Measurements from ENCODE around the gene SLC46A3. TPM values are rescaled to one million over a fixed set of nuclear protein-coding genes. Genes with fewer than 3 reads are reported as not detected.
A peak's percentile ranks its signal among the peaks of the same experiment; 100 is the strongest.

The SLC46A3 gene
- total and polyA plus RNA-seq, 2 of the 13 experiments (the other 11 are each of a cell fraction or from before 2014, with no cell fraction given) = not detected

GRCh38 chr13:28657784-28658538 lies 60.8 kb downstream of the SLC46A3 start:
- H3K9ac ChIP-seq (ENCODE audit: insufficient read depth, low read depth, low read length) = peak overlapping the region; percentile 87
- no peak for ATAC-seq
- H4K20me1 ChIP-seq (ENCODE audit: insufficient read depth, low read length) = 0 out of 2 replicates have a peak, but pooled peaks cover 7% of the 10 kb centered on the region
- intact Hi-C loops (cut with micrococcal nuclease; ENCODE audit: unreplicated experiment) (no loop called here), in situ Hi-C loops (cut with HindIII; ENCODE audit: extremely low pct_ligation_motif_present, low pct_unique_long_range_greater_than_20kb) (no loop called here)
- H3K27ac ChIP-seq (ENCODE audit: extremely low read length, insufficient read depth, low read length) = peak overlapping the region; percentile 72
- peaks cover 57% of the 10 kb centered on the region for H3K79me2 ChIP-seq (ENCODE audit: insufficient read depth, low read length)
- H3K27me3 ChIP-seq (ENCODE audit: control insufficient read depth in 1 of 2, insufficient read depth in 2 of 2, low read length in 2 of 2) = no peaks in the 10 kb centered on the region; a peak in 1 of 5 replicates
- BruUV-seq (replicated peaks) = no TSS peak
- no peak for FAIRE-seq
- no peaks in the 10 kb centered on the region for H3K9me3 ChIP-seq (ENCODE audit: low read length)
- CTCF ChIA-PET (ENCODE audit: low intra/inter-chr PET ratio, low total read pairs) = interaction anchor here (1.1 kb wide), 1 partner anchor 334 kb away, joined by 3 read pairs; no protein-coding TSS in a partner anchor
- H3K4me2 ChIP-seq (ENCODE audit: low read depth, low read length) = peak overlapping the region; percentile 75
- peak overlapping the region; percentile 9 for H2AFZ ChIP-seq (ENCODE audit: low read length)
- H3K4me1 ChIP-seq (ENCODE audit: insufficient read depth, low read length) = peaks cover 51% of the 10 kb centered on the region
- TF ChIP-seq, protein P1, sequence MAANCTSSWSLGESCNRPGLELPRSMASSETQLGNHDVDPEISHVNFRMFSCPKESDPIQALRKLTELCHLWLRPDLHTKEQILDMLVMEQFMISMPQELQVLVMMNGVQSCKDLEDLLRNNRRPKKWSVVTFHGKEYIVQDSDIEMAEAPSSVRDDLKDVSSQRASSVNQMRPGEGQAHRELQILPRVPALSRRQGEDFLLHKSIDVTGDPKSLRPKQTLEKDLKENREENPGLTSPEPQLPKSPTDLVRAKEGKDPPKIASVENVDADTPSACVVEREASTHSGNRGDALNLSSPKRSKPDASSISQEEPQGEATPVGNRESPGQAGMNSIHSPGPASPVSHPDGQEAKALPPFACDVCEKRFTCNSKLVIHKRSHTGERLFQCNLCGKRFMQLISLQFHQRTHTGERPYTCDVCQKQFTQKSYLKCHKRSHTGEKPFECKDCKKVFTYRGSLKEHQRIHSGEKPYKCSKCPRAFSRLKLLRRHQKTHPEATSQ (CRISPR knock-in tag; IDR thresholded peaks at IDR 0.05; ENCODE audit: borderline replicate concordance) = 0 out of 2 replicates have a peak, but pooled peaks have one; percentile 2
- 0 out of 2 replicates have a peak, but pooled peaks have one; percentile 29 for TF ChIP-seq ZBTB38 (CRISPR knock-in tag; IDR thresholded peaks at IDR 0.05)
- TF ChIP-seq ZNF549 (CRISPR knock-in tag; IDR thresholded peaks at IDR 0.05) = no peak
- TF ChIP-seq STAG1 (CRISPR knock-in tag; IDR thresholded peaks at IDR 0.05) = no peak
- DNase-seq (ENCODE audit: low spot score) = no peak
- 32% methylated on average over 12 of the region's 12 CpGs for WGBS (ENCODE audit: low lambda C conversion rate)
- peaks cover 2 to 15% of the 10 kb centered on the region in 2 experiments for H3K36me3 ChIP-seq (replicated peaks in 1 of 2; ENCODE audit: control insufficient read depth in 1 of 2, insufficient read depth in 2 of 2, low read length in 2 of 2)
- H3K4me3 ChIP-seq (replicated peaks in 1 of 3; ENCODE audit: insufficient read depth in 1 of 3, low read depth in 2 of 3, low read length in 3 of 3) = peak overlapping the region; percentile 91 to 96 (median 95)
- POLR2A ChIA-PET = interaction anchor here (0.7 to 1.9 kb wide), 6 partner anchors 9 to 139 kb away, joined by 3 to 11 read pairs (median 7); no protein-coding TSS in a partner anchor

DNA sequence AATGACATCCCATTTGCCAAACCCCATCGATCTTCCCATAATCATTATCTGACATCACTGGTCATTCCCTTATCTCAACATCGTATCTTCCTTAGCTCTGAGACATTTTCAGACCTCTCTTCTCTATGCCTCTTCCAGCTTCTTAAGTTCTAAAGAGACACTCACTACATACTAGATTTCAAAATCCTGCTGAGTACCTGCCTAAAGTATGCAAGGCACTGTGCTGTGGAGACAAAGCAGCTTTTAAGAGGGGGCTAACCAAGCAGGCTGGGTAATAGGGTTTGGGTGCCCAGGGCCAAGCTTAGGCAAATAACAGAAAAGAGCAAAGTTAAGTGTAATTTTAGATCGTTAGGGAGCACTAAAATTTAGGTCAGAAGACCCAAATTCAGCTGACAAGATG lies 63.2 kb downstream of the SLC46A3 start:
- Histone ChIP-seq H3K36me3 (replicated peaks in 1 of 2; ENCODE audit: control insufficient read depth in 1 of 2, insufficient read depth in 2 of 2, low read length in 2 of 2) (no peaks in the 10 kb centered on the region), H4K20me1 (ENCODE audit: insufficient read depth, low read length) (0 out of 2 replicates have a peak, but pooled peaks cover 4% of the 10 kb centered on the region), H3K79me2 (ENCODE audit: insufficient read depth, low read length) (peaks cover 35% of the 10 kb centered on the region), H3K9ac (ENCODE audit: insufficient read depth, low read depth, low read length) (no peak overlapping the region), H2AFZ (ENCODE audit: low read length) (no peak overlapping the region), H3K27ac (ENCODE audit: extremely low read length, insufficient read depth, low read length) (no peak overlapping the region), H3K4me1 (ENCODE audit: insufficient read depth, low read length) (peaks cover 35% of the 10 kb centered on the region), H3K9me3 (ENCODE audit: low read length) (no peaks in the 10 kb centered on the region), H3K4me2 (ENCODE audit: low read depth, low read length) (no peak overlapping the region), H3K27me3 (ENCODE audit: control insufficient read depth in 1 of 2, insufficient read depth in 2 of 2, low read length in 2 of 2) (no peaks in the 10 kb centered on the region; a peak in 1 of 5 replicates), H3K4me3 (replicated peaks in 1 of 3; ENCODE audit: insufficient read depth in 1 of 3, low read depth in 2 of 3, low read length in 3 of 3) (no peak overlapping the region; a peak in 1 of 6 replicates)
- 64% methylated on average over 3 of the region's 3 CpGs for WGBS (ENCODE audit: low lambda C conversion rate)
- CTCF ChIA-PET (ENCODE audit: low intra/inter-chr PET ratio, low total read pairs) = no interaction called here
- intact Hi-C loops (cut with micrococcal nuclease; ENCODE audit: unreplicated experiment) = no loop called here
- FAIRE-seq (no peak), DNase-seq (ENCODE audit: low spot score) (no peak), ATAC-seq (no peak)
- no TSS peak for BruUV-seq (replicated peaks)
- POLR2A ChIA-PET = no interaction called here
- in situ Hi-C loops (cut with HindIII; ENCODE audit: extremely low pct_ligation_motif_present, low pct_unique_long_range_greater_than_20kb) = no loop called here
- TF ChIP-seq NR0B2 (CRISPR knock-in tag; IDR thresholded peaks at IDR 0.05) (no peak), ZNF577 (CRISPR knock-in tag; IDR thresholded peaks at IDR 0.05; ENCODE audit: borderline replicate concordance, low read depth) (no peak), ZNF704 (CRISPR knock-in tag; IDR thresholded peaks at IDR 0.05; ENCODE audit: borderline replicate concordance) (no peak)
- TF ChIP-seq, protein P2, sequence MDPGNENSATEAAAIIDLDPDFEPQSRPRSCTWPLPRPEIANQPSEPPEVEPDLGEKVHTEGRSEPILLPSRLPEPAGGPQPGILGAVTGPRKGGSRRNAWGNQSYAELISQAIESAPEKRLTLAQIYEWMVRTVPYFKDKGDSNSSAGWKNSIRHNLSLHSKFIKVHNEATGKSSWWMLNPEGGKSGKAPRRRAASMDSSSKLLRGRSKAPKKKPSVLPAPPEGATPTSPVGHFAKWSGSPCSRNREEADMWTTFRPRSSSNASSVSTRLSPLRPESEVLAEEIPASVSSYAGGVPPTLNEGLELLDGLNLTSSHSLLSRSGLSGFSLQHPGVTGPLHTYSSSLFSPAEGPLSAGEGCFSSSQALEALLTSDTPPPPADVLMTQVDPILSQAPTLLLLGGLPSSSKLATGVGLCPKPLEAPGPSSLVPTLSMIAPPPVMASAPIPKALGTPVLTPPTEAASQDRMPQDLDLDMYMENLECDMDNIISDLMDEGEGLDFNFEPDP (CRISPR knock-in tag; conservative IDR thresholded peaks at IDR 0.05) = no peak
- TF ChIP-seq, protein P3, sequence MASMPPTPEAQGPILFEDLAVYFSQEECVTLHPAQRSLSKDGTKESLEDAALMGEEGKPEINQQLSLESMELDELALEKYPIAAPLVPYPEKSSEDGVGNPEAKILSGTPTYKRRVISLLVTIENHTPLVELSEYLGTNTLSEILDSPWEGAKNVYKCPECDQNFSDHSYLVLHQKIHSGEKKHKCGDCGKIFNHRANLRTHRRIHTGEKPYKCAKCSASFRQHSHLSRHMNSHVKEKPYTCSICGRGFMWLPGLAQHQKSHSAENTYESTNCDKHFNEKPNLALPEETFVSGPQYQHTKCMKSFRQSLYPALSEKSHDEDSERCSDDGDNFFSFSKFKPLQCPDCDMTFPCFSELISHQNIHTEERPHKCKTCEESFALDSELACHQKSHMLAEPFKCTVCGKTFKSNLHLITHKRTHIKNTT (CRISPR knock-in tag; IDR thresholded peaks at IDR 0.05) = no peak
